OCI-LY1 (cell line): ENCODE measurements around the gene SLC47A2.
A peak's percentile ranks its signal among the peaks of the same experiment; 100 is the strongest.

ENCODE experiments used
- CTCF ChIP-seq: fragments of 200-600 bp; sonication (generic), shearing (Covaris generic); IDR thresholded peaks from 2 replicates; pipeline ENCODE4 v1.5.1; 2017; ENCODE audit warnings: mild to moderate bottlenecking, antibody characterized with exemption, low read length, moderate library complexity, mixed read lengths
- EZH2 ChIP-seq: fragments of 200-600 bp; sonication (generic), shearing (Covaris generic); IDR thresholded peaks from 2 replicates; pipeline ENCODE4 v1.8.0; 2017; ENCODE audit warnings: borderline replicate concordance, mixed run types, mild to moderate bottlenecking, antibody characterized with exemption, low read length, moderate library complexity, mixed read lengths

- TF ChIP-seq CTCF, result peak; percentile 63
- no peak for TF ChIP-seq EZH2
These were observed 2.4 kb upstream of the SLC47A2 start for GRCh38 chr17:19718613-19719354.
